ENCODE results near the gene RASSF8.

Gene RASSF8

GRCh38 chr12:25993901-25994651, 35.6 kb downstream of the RASSF8 start:
- DNase-seq, result no peak

DNA sequence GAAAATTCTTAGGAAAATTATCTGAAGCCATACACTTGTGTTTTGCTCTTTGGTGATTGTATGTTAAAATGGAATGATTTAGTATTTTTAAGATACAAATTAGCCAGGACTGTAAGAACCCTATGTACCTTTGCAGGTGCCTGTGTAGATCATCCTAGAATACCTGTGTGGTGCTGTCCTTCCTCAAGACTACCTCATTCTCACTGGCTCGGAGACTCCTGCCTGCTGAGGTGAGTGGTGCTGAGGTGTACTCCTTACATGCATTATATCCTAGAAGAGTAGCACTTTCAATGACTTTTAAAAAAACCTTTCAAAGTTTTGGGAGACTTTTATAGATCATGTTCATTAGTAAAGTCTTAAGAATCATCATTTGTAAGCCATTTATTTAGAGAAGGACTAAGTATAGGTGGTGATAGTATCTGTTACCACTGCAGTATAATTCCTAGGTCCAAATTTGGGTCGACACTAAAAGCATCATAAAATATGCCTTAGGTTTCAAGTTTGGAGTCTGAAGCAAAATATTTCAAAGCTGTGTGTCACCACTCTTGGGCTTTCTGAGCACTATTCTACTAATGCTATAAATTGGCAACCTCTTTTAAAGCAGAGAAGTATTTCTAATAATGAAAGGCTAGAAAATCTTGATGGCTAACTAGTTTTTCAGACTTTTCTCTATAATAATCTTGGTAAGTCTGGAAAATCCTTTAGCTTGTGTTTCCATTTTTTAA, 36.6 kb downstream of the RASSF8 start:
- no peak for DNase-seq

- no peak for DNase-seq
Observed at GRCh38 chr12:25995906-25996305, 37.4 kb downstream of the RASSF8 start.

DNA sequence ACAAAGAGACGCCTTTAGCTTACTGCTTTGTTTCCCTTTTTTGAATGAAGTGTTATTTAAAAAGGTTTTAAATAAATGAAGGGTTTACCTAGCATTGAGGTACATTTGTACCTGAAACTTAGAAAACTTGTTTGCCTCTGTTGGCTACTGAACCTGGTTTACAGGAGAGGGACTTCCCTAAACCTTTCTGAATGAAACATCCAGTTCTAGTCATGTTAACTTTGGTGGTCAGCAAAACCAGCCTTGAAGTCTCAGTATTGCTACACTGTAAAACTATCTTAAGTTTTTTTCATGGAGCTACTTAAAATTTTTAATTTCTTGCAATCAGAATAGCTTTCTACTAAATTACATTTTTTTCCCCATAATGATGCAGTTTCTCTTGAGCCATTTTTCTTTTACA, 38.2 kb downstream of the RASSF8 start:
- DNase-seq, result no peak

DNA sequence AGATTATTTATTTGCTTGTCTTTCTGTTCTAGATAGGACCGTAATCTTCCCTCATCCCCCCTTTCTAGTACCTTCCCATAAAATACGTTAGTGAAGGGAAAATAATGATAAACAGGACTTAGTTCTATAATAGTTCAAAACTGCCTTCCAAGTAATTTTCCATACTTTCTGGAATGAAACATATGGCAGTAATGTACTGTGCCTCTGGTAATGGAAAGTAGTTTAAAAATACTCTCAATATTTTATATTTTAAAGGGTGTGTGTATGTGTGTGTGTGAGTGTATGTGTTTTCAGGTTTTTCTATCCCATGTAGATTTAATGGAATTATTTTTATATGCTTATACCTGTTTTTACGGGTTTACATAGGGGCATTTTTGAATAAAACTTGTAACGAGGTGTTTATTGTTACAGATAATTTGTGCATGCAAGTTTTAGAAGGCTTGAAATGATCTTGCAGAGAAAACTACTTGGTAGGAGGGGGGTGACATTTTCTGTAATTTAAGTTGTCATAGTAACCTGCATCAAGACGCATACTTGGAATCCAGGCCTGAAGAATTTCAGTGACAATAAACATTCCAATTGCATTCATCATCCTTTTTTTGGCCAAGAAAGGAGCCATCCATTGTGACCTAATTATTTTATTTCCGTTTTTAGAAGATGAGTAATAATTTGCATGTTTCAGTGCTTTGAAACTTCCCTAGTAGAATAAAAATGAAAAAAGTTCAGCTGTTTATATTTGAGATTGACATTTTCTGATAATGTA, 38.9 kb downstream of the RASSF8 start:
- no peak for DNase-seq

- no peak for DNase-seq
Observed at GRCh38 chr12:26000898-26001297, 42.4 kb downstream of the RASSF8 start.

DNA sequence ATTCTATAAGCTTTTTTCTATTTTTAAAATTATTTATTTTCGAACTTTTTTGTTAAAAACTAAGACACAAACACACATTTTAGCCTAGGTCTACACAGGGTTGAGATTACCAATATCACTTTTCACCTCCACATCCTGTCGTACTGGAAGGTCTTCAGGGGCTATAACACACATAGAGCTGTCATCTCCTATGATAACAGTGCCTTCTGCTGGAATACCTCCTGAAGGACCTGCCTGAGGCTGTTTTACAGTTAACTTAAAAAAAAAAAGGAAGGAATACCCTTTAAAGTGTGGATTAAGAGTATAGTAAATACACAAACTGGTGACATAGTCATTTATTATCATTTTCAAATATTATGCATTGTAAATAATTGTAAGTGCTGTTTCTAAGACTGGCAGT, 43.0 kb downstream of the RASSF8 start:
- no peak for DNase-seq

GRCh38 chr12:26003065-26003464, 44.6 kb downstream of the RASSF8 start:
- no peak for DNase-seq

DNA sequence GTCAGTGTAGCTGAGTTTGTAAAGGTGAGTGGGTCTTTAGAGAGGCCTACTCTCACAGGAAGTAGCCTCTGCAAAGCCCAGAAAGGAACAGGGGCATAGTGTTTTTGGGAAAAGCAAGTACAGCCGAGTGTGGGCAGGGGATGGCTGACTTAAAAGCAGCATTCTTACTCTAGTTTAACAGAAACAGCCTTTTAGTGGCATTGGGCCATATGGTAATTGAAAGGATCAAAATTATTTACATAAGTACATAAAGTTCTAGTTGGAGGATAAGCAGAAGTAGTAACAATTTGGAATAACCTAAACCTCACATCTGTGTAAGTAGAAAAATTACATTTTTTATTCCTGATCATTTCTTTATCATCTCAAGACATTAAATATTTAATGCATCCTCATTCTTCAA, 49.1 kb downstream of the RASSF8 start:
- DNase-seq, result no peak

GRCh38 chr12:26009593-26009992, 51.1 kb downstream of the RASSF8 start:
- DNase-seq, result no peak

GRCh38 chr12:26010293-26010821, 51.9 kb downstream of the RASSF8 start:
- DNase-seq, result no peak

GRCh38 chr12:26011099-26011498, 52.6 kb downstream of the RASSF8 start:
- DNase-seq, result no peak

GRCh38 chr12:26014085-26014484, 55.6 kb downstream of the RASSF8 start:
- no peak for DNase-seq

DNA sequence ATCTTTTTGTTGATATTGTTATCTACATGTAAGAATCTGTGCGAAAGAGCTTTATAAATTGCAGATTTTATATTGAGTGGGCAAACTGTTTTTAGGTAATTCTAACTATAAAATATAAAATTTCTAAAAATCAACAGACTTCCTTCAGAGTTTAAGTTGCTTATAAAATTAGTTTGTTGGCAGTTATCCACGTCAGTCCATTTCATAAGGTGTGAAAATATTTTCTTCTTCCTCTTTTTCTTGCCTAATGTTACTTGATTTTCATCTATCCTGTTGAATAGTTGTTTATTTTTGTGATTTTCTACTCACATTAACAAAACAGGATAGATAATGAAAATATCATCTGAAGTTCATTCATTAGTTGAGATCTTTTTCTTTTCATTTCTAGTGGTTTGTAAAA, 58.0 kb downstream of the RASSF8 start:
- no peak for DNase-seq

DNA sequence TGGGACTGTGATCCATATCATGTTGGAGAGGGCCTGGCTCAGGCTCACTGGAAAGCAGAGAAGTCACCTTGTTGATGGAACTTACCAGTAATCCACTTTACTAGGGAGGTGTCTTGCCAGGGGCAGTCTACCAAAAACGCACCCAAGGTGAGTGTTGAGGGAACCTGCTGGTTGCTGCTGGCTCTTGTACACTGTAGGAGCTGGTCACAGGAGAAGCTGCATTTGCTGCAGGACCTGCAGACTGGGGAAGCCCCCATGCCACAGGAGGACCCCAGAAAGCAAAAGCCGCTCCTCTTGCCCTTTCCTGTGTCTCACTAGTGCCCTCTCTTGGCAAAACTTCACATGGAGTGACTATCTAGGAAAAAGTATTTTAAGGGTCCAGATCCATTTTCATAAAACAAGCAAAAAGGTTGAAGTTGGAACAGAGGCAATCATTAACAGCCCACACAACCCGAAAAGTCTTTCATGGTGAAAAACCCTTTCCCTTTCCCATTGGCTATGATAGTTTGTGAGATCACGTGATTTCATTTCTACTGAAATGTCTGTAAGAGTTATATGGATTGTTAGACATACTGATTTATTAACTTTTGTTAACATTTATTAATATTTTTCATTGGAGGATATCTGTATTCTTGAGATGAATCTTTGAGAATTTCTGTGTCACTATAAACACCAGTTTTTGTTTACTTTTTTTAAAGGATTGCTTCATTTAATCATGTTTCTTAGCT, 59.2 kb downstream of the RASSF8 start:
- no peak for DNase-seq

GRCh38 chr12:26018926-26019325, 60.4 kb downstream of the RASSF8 start:
- no peak for DNase-seq

- DNase-seq, result no peak
Observed at GRCh38 chr12:26021534-26021933, 63.1 kb downstream of the RASSF8 start.

- DNase-seq, result no peak
Observed at GRCh38 chr12:26022043-26022442, 63.6 kb downstream of the RASSF8 start.

GRCh38 chr12:26026713-26027112, 68.2 kb downstream of the RASSF8 start:
- no peak for DNase-seq

DNA sequence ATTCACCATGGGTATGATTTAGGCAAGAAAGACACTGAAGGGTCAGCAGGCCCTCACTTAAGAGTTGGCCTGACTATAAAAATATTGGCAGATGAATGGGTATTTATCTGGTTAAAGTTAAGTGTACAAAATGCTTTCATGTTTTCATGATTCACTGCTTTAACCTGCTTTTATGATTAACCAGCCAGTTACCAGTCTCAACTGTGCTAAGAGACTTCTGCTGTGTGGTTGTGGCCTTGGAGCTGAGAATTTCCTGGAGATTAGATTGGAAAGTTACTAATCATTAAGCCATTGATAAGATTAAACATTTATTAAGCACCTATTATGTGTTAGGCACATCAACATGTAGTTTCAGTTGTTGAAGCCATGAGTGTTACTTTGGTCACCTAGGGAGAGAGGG, 68.9 kb downstream of the RASSF8 start:
- DNase-seq, result no peak

GRCh38 chr12:26028953-26029735, 70.7 kb downstream of the RASSF8 start:
- no peak for DNase-seq

GRCh38 chr12:26029736-26030022, 71.2 kb downstream of the RASSF8 start:
- no peak for DNase-seq
